Colonic mucosa (tissue), 4 donors: ENCODE measurements around the gene HTRA3. TPM values are rescaled to one million over a fixed set of nuclear protein-coding genes. Genes with fewer than 3 reads are reported as not detected.
A peak's percentile ranks its signal among the peaks of the same experiment; 100 is the strongest.

Experiments
- DNase-seq: peaks from one replicate; pipeline ENCODE4 v3.0.0-alpha.2; 2020
- H3K27ac ChIP-seq: fragments of 200-600 bp; one replicate; pipeline ENCODE4 v1.8.0; 2021
- H3K27me3 ChIP-seq: fragments of 200-600 bp; one replicate; pipeline ENCODE4 v1.8.0; 2021
- H3K36me3 ChIP-seq: fragments of 200-600 bp; one replicate; pipeline ENCODE4 v1.8.0; 2021
- H3K4me1 ChIP-seq: fragments of 200-600 bp; one replicate; pipeline ENCODE4 v1.8.0; 2021; ENCODE audit warnings: mild to moderate bottlenecking
- H3K4me3 ChIP-seq: fragments of 200-600 bp; one replicate; pipeline ENCODE4 v1.8.0; 2021
- H3K9ac ChIP-seq, 2 donors: one replicate each; pipeline ENCODE4 v1.7.0; 2013; ENCODE audit warnings: control low read depth in 2 of 2, low read depth in 2 of 2, low read length in 2 of 2
- H3K9me3 ChIP-seq: fragments of 200-600 bp; one replicate; pipeline ENCODE4 v1.8.0; 2021
- intact Hi-C: fragments of 100-400 bp; cut with DNase I; formaldehyde crosslinking; loops from one replicate; pipeline ENCODE4 v1.14.1; 2022
- total RNA-seq, 2 donors: library from RNA; stranded (reverse); fragmentation: NEBNext Ultra II Directional in 1 of 2; extraction: Animal tissue kit (Norgen Biotek cat#: 25700) in 1 of 2; gene quantifications; one replicate each; pipeline ENCODE4 v1.2.1, GENCODE V29; 2021
- TF ChIP-seq, protein P1 (sequence below): fragments of 200-600 bp; IDR thresholded peaks from one replicate; pipeline ENCODE4 v1.8.0; 2022; ENCODE audit warnings: antibody characterized with exemption, mild to moderate bottlenecking
- donor health status: healthy.
- donor health status: DM: no; HTN: no; CAD: no.
- donor health status: DM: no; HTN: no; CAD: no.

The HTRA3 gene
- total RNA-seq, 2 donors from 2014 or later = 1.3 to 5.0 TPM

- Histone ChIP-seq H3K4me3 (no peak overlapping the region), H3K36me3 (no peaks in the 10 kb centered on the region), H3K27me3 (no peaks in the 10 kb centered on the region), H3K9ac (no peak overlapping the region), H3K27ac (no peak overlapping the region), H3K4me1 (no peaks in the 10 kb centered on the region), H3K9me3 (no peaks in the 10 kb centered on the region)
- intact Hi-C loops = no loop called here
- DNase-seq = no peak
- TF ChIP-seq, protein P1, sequence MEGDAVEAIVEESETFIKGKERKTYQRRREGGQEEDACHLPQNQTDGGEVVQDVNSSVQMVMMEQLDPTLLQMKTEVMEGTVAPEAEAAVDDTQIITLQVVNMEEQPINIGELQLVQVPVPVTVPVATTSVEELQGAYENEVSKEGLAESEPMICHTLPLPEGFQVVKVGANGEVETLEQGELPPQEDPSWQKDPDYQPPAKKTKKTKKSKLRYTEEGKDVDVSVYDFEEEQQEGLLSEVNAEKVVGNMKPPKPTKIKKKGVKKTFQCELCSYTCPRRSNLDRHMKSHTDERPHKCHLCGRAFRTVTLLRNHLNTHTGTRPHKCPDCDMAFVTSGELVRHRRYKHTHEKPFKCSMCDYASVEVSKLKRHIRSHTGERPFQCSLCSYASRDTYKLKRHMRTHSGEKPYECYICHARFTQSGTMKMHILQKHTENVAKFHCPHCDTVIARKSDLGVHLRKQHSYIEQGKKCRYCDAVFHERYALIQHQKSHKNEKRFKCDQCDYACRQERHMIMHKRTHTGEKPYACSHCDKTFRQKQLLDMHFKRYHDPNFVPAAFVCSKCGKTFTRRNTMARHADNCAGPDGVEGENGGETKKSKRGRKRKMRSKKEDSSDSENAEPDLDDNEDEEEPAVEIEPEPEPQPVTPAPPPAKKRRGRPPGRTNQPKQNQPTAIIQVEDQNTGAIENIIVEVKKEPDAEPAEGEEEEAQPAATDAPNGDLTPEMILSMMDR = no peak
Observed at GRCh38 chr4:8239226-8239625, 30.3 kb upstream of the HTRA3 start.

GRCh38 chr4:8239661-8240060, 29.9 kb upstream of the HTRA3 start:
- DNase-seq = no peak
- H3K9ac ChIP-seq = no peak overlapping the region
- no peaks in the 10 kb centered on the region for H3K36me3 ChIP-seq
- intact Hi-C loops = loop anchor here (5.0 kb wide), 1 partner anchor 163 kb away; no protein-coding TSS in a partner anchor
- H3K9me3 ChIP-seq = no peaks in the 10 kb centered on the region
- no peak overlapping the region for H3K4me3 ChIP-seq
- no peaks in the 10 kb centered on the region for H3K4me1 ChIP-seq
- TF ChIP-seq, protein P1 = no peak
- H3K27me3 ChIP-seq = no peaks in the 10 kb centered on the region
- no peak overlapping the region for H3K27ac ChIP-seq

DNA sequence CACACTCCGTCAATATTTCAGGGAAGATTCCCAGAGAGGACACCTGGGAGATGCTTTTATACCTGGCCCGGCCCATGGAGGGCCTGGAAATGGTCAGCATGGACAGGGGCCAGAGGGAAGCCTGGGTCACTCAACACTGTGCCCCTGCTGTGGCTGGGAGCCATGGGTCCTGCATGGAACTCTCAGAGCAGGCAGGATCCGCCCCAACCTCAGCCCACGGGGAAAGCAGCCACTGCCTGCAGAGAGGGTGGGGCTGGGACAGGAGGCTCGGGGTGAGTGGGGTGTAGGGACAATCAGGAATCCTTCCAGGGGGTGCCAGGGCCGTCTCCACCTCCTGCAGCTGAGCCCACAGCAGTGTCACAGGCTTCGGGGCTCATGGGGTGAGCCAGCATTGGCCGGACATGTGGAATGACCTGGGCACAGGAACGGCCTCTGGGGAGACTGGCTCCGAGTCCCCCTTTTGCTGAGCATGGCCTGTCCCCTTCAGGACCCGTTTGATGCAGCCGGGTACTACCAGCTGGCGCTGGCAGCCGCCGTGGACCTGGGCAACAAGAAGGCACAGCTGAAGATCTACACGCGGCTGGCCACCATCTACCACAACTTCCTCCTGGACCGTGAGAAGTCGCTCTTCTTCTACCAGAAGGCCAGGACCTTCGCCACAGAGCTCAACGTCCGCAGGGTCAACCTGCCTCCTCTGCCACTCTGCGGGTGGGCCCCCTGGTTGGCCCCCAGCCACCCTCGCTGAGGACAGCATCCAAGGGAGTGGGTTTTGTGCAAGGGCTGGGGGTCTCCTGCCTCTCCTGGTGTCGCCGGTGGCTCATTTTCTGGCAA, 29.1 kb upstream of the HTRA3 start:
- Histone ChIP-seq H3K27ac (no peak overlapping the region), H3K9me3 (no peaks in the 10 kb centered on the region), H3K9ac (no peak overlapping the region), H3K27me3 (no peaks in the 10 kb centered on the region), H3K36me3 (no peaks in the 10 kb centered on the region), H3K4me1 (no peaks in the 10 kb centered on the region), H3K4me3 (no peak overlapping the region)
- TF ChIP-seq, protein P1 = no peak
- intact Hi-C loops = loop anchor here (5.0 kb wide), 1 partner anchor 162 kb away; no protein-coding TSS in a partner anchor
- DNase-seq = no peak

- intact Hi-C loops = loop anchor here (5.0 kb wide), 1 partner anchor 161 kb away; no protein-coding TSS in a partner anchor
- Histone ChIP-seq H3K27me3 (no peaks in the 10 kb centered on the region), H3K9ac (no peak overlapping the region), H3K4me1 (no peaks in the 10 kb centered on the region), H3K27ac (no peak overlapping the region), H3K4me3 (no peak overlapping the region), H3K36me3 (no peaks in the 10 kb centered on the region), H3K9me3 (no peaks in the 10 kb centered on the region)
- DNase-seq = no peak
- TF ChIP-seq, protein P1 = no peak
Observed at GRCh38 chr4:8241211-8241779, 28.3 kb upstream of the HTRA3 start.

GRCh38 chr4:8241895-8242696, 27.5 kb upstream of the HTRA3 start:
- Histone ChIP-seq H3K27me3 (no peaks in the 10 kb centered on the region), H3K27ac (no peak overlapping the region), H3K4me1 (no peaks in the 10 kb centered on the region), H3K9me3 (no peaks in the 10 kb centered on the region), H3K36me3 (no peaks in the 10 kb centered on the region), H3K9ac (no peak overlapping the region), H3K4me3 (no peak overlapping the region)
- intact Hi-C loops = loop anchor here (5.0 kb wide), 1 partner anchor 160 kb away; no protein-coding TSS in a partner anchor
- peak; percentile 83 for DNase-seq
- TF ChIP-seq, protein P1 = peak; percentile 93
